Activated CD8-positive, alpha-beta memory T cell treated with anti-CD3 and anti-CD28 coated beads for 36 hours (primary cell): ENCODE data around the gene RDX. TPM values are rescaled to one million over a fixed set of nuclear protein-coding genes. Genes with fewer than 3 reads are reported as not detected.

Source experiments
- CTCF ChIA-PET: fragments of 350-600 bp; sonication (Branson Sonifier 250); formaldehyde crosslinking; loops from one replicate; lab custom pipeline; 2021; ENCODE audit warnings: antibody characterized with exemption; lab: Charles Lee
- POLR2A ChIA-PET: fragments of 350-600 bp; sonication (Branson Sonifier 250); formaldehyde crosslinking; loops from one replicate; lab custom pipeline; 2021; ENCODE audit warnings: antibody characterized with exemption; lab: Charles Lee
- total RNA-seq, 2 experiments: library from RNA; stranded (reverse); gene quantifications; one replicate each; pipeline ENCODE4 v1.2.3, GENCODE V29; 2021

RDX gene
- total RNA-seq, 2 experiments from 2014 or later: 55.4 to 55.5 TPM

- ChIA-PET POLR2A (no interaction called here), CTCF (no interaction called here)
These were observed 108.7 kb downstream of the RDX start for GRCh38 chr11:110187731-110188130.

GRCh38 chr11:110186867-110187266 is 109.5 kb downstream of the RDX start:
- POLR2A ChIA-PET: no interaction called here

GRCh38 chr11:110186456-110186855 is 110.0 kb downstream of the RDX start:
- CTCF ChIA-PET: no interaction called here
- POLR2A ChIA-PET: no interaction called here

More at GRCh38 chr11:110186867-110187266, 109.5 kb downstream of the RDX start:
- CTCF ChIA-PET: no interaction called here

- CTCF ChIA-PET: no interaction called here
These were observed 110.8 kb downstream of the RDX start for GRCh38 chr11:110185599-110185998.

GRCh38 chr11:110185121-110185591 is 111.3 kb downstream of the RDX start:
- CTCF ChIA-PET: no interaction called here
- POLR2A ChIA-PET: interaction anchor here (0.6 kb wide), 1 partner anchor 11 kb away, joined by 3 read pairs; no protein-coding TSS in a partner anchor

More at GRCh38 chr11:110185599-110185998, 110.8 kb downstream of the RDX start:
- POLR2A ChIA-PET: interaction anchor here (0.6 kb wide), 1 partner anchor 10 kb away, joined by 3 read pairs; no protein-coding TSS in a partner anchor

GRCh38 chr11:110184456-110184855 is 112.0 kb downstream of the RDX start:
- CTCF ChIA-PET: no interaction called here
- POLR2A ChIA-PET: no interaction called here

- ChIA-PET CTCF (no interaction called here), POLR2A (no interaction called here)
These were observed 113.5 kb downstream of the RDX start for GRCh38 chr11:110182886-110183285.

- ChIA-PET POLR2A (no interaction called here), CTCF (no interaction called here)
These were observed 117.3 kb downstream of the RDX start for GRCh38 chr11:110179064-110179463.

GRCh38 chr11:110177086-110177456 is 119.3 kb downstream of the RDX start:
- ChIA-PET POLR2A (no interaction called here), CTCF (interaction anchor here (0.9 kb wide), 1 partner anchor 24 kb away, joined by 3 read pairs; no protein-coding TSS in a partner anchor)

- ChIA-PET POLR2A (no interaction called here), CTCF (no interaction called here)
These were observed 119.9 kb downstream of the RDX start for GRCh38 chr11:110176366-110177085.

GRCh38 chr11:110174645-110175310 is 121.6 kb downstream of the RDX start:
- POLR2A ChIA-PET: no interaction called here
- CTCF ChIA-PET: interaction anchor here (1.1 to 1.2 kb wide), 3 partner anchors 13 to 16 kb away, joined by 3 to 4 read pairs (median 3); no protein-coding TSS in a partner anchor

- POLR2A ChIA-PET: no interaction called here
- CTCF ChIA-PET: interaction anchor here (1.1 to 1.4 kb wide), 5 partner anchors 10 to 17 kb away, joined by 3 to 4 read pairs (median 3); no protein-coding TSS in a partner anchor
These were observed 122.4 kb downstream of the RDX start for GRCh38 chr11:110173811-110174644.

GRCh38 chr11:110172468-110173065 is 123.8 kb downstream of the RDX start:
- ChIA-PET CTCF (interaction anchor here (1.4 kb wide), 1 partner anchor 13 kb away, joined by 3 read pairs; no protein-coding TSS in a partner anchor), POLR2A (no interaction called here)

- POLR2A ChIA-PET: no interaction called here
These were observed 126.7 kb downstream of the RDX start for GRCh38 chr11:110169738-110170137.

GRCh38 chr11:110168033-110168803 is 128.2 kb downstream of the RDX start:
- POLR2A ChIA-PET: no interaction called here
- CTCF ChIA-PET: no interaction called here

More at GRCh38 chr11:110169738-110170137, 126.7 kb downstream of the RDX start:
- CTCF ChIA-PET: no interaction called here

- POLR2A ChIA-PET: no interaction called here
These were observed 131.1 kb downstream of the RDX start for GRCh38 chr11:110165039-110165925.

GRCh38 chr11:110162216-110162615 is 134.2 kb downstream of the RDX start:
- POLR2A ChIA-PET: no interaction called here
- CTCF ChIA-PET: interaction anchor here (1.8 kb wide), 1 partner anchor 12 kb away, joined by 4 read pairs; no protein-coding TSS in a partner anchor

More at GRCh38 chr11:110165039-110165925, 131.1 kb downstream of the RDX start:
- CTCF ChIA-PET: no interaction called here
